Measurements from ENCODE around the gene FNDC3A. TPM values are rescaled to one million over a fixed set of nuclear protein-coding genes. Genes with fewer than 3 reads are reported as not detected.
A peak's percentile ranks its signal among the peaks of the same experiment; 100 is the strongest.

The FNDC3A gene
- total and polyA plus RNA-seq, 9 of the 15 experiments (the other 6 are each of a cell fraction or from before 2014, with no cell fraction given), result 4.1 to 22.0 (median 13.5) TPM

GRCh38 chr13:49110913-49111170 lies 135.1 kb downstream of the FNDC3A start:
- POLR2A ChIA-PET, result interaction anchor here (1.1 to 1.4 kb wide), 2 partner anchors 8 to 9 kb away, joined by 3 to 6 read pairs; no protein-coding TSS in a partner anchor
- no peak for TF ChIP-seq TBL1XR1 (IDR thresholded peaks at IDR 0.05; ENCODE audit: low read length in 2 of 2)
- TF ChIP-seq, protein P1, sequence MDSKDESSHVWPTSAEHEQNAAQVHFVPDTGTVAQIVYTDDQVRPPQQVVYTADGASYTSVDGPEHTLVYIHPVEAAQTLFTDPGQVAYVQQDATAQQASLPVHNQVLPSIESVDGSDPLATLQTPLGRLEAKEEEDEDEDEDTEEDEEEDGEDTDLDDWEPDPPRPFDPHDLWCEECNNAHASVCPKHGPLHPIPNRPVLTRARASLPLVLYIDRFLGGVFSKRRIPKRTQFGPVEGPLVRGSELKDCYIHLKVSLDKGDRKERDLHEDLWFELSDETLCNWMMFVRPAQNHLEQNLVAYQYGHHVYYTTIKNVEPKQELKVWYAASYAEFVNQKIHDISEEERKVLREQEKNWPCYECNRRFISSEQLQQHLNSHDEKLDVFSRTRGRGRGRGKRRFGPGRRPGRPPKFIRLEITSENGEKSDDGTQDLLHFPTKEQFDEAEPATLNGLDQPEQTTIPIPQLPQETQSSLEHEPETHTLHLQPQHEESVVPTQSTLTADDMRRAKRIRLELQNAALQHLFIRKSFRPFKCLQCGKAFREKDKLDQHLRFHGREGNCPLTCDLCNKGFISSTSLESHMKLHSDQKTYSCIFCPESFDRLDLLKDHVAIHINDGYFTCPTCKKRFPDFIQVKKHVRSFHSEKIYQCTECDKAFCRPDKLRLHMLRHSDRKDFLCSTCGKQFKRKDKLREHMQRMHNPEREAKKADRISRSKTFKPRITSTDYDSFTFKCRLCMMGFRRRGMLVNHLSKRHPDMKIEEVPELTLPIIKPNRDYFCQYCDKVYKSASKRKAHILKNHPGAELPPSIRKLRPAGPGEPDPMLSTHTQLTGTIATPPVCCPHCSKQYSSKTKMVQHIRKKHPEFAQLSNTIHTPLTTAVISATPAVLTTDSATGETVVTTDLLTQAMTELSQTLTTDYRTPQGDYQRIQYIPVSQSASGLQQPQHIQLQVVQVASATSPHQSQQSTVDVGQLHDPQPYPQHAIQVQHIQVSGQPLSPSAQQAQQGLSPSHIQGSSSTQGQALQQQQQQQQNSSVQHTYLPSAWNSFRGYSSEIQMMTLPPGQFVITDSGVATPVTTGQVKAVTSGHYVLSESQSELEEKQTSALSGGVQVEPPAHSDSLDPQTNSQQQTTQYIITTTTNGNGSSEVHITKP (IDR thresholded peaks at IDR 0.05; ENCODE audit: partially characterized antibody), result no peak
- no peak for TF ChIP-seq SMAD2 (IDR thresholded peaks at IDR 0.05; ENCODE audit: low read depth, low read length)
- no peak for TF ChIP-seq ZNF695 (CRISPR knock-in tag; IDR thresholded peaks at IDR 0.05)
- TF ChIP-seq ZKSCAN8 (CRISPR knock-in tag; IDR thresholded peaks at IDR 0.05), result no peak
- TF ChIP-seq NFE2 (IDR thresholded peaks at IDR 0.05; ENCODE audit: low read depth), result no peak
- TF ChIP-seq ZNF143 (CRISPR knock-in tag; IDR thresholded peaks at IDR 0.05), result no peak
- no peak for TF ChIP-seq RBM22 (IDR thresholded peaks at IDR 0.05; ENCODE audit: low read depth, low read length, poor library complexity, severe bottlenecking)
- TF ChIP-seq KLF13 (tag; IDR thresholded peaks at IDR 0.05; ENCODE audit: borderline replicate concordance, low read depth), result no peak
- TF ChIP-seq EZH2 (IDR thresholded peaks at IDR 0.05; ENCODE audit: borderline replicate concordance, low read depth, low read length), result no peak
- no peak for TF ChIP-seq JUND (IDR thresholded peaks at IDR 0.05; ENCODE audit: borderline replicate concordance, low read depth, low read length)
- TF ChIP-seq JUND (tag; IDR thresholded peaks at IDR 0.05; ENCODE audit: borderline replicate concordance, low read depth, low read length), result no peak
- TF ChIP-seq ZNF324 (CRISPR knock-in tag; IDR thresholded peaks at IDR 0.05), result no peak
- no peak for TF ChIP-seq NCOA2 (IDR thresholded peaks at IDR 0.05; ENCODE audit: partially characterized antibody in 2 of 2)
- Histone ChIP-seq H3K9me1 (ENCODE audit: control insufficient read depth, insufficient read depth, low read length) (no peaks in the 10 kb centered on the region), H3K4me1 (replicated peaks in 1 of 2; ENCODE audit: control insufficient read depth in 2 of 2, insufficient read depth in 2 of 2, low read length in 2 of 2) (no peaks in the 10 kb centered on the region), H3K9ac (ENCODE audit: insufficient read depth in 1 of 2, low read depth in 2 of 2, low read length in 2 of 2) (peak overlapping the region in 1 of 2 experiments; percentile 70; a peak in 2 of 4 replicates), H3K27ac (ENCODE audit: extremely low read depth, low read depth, low read length) (no peak overlapping the region), H3K27me3 (ENCODE audit: control insufficient read depth in 2 of 2, insufficient read depth in 2 of 2, low read length in 2 of 2) (no peaks in the 10 kb centered on the region), H3K79me2 (ENCODE audit: control insufficient read depth, insufficient read depth, low read length) (peaks cover 11% of the 10 kb centered on the region), H4K20me1 (replicated peaks; ENCODE audit: control insufficient read depth, insufficient read depth, low read length) (no peaks in the 10 kb centered on the region), H3K36me3 (ENCODE audit: control insufficient read depth, insufficient read depth, low read length) (0 out of 3 replicates have a peak, but pooled peaks cover 2% of the 10 kb centered on the region), H2AFZ (ENCODE audit: low read depth, low read length) (peak overlapping the region; percentile 86; the same call in 1 of the 2 replicates), H3K4me3 (peak overlapping the region; percentile 46), H3K4me2 (ENCODE audit: insufficient read depth, low read length) (peak overlapping the region; percentile 47), H3K9me3 (replicated peaks; ENCODE audit: control insufficient read depth, insufficient read depth, low read depth, low read length) (no peaks in the 10 kb centered on the region)
- FAIRE-seq, result no peak
- CTCF ChIA-PET (ENCODE audit: low intra/inter-chr PET ratio), result interaction anchor here (0.5 kb wide), 1 partner anchor 17 kb away, joined by 3 read pairs; no protein-coding TSS in a partner anchor
- ATAC-seq, result peak; percentile 39; the same call in 1 of the 3 replicates
- BruUV-seq (replicated peaks), result no TSS peak
- DNase-seq (ENCODE audit: extremely low read depth in 1 of 4, low spot score in 3 of 4), result no peak
- intact Hi-C loops (cut with micrococcal nuclease) (no loop called here), in situ Hi-C loops (cut with MboI) (no loop called here)
